ENCODE results near the gene AMBN. TPM values are rescaled to one million over a fixed set of nuclear protein-coding genes. Genes with fewer than 3 reads are reported as not detected.

Gene AMBN
- total RNA-seq, 1 donor = not detected

- TF ChIP-seq CTCF (IDR thresholded peaks at IDR 0.05; ENCODE audit: insufficient read depth, low read depth, low read length) = no peak
- DNase-seq (ENCODE audit: low read depth) = no peak
- H3K4me3 ChIP-seq (ENCODE audit: low read depth, low read length) = no peak overlapping the region
Measured at GRCh38 chr4:70586841-70587240, 5.2 kb upstream of the AMBN start.

- H3K4me3 ChIP-seq (ENCODE audit: low read depth, low read length) = no peak overlapping the region
- no peak for DNase-seq (ENCODE audit: low read depth)
- TF ChIP-seq CTCF (IDR thresholded peaks at IDR 0.05; ENCODE audit: insufficient read depth, low read depth, low read length) = no peak
Measured at GRCh38 chr4:70589785-70590184, 2.3 kb upstream of the AMBN start.

- DNase-seq (ENCODE audit: low read depth) = no peak
- H3K4me3 ChIP-seq (ENCODE audit: low read depth, low read length) = no peak overlapping the region
- TF ChIP-seq CTCF (IDR thresholded peaks at IDR 0.05; ENCODE audit: insufficient read depth, low read depth, low read length) = no peak
Measured at GRCh38 chr4:70594196-70594595, 2.1 kb downstream of the AMBN start.

- no peak for TF ChIP-seq CTCF (IDR thresholded peaks at IDR 0.05; ENCODE audit: insufficient read depth, low read depth, low read length)
- DNase-seq (ENCODE audit: low read depth) = no peak
- no peak overlapping the region for H3K4me3 ChIP-seq (ENCODE audit: low read depth, low read length)
Measured at GRCh38 chr4:70600305-70600704, 8.2 kb downstream of the AMBN start.

GRCh38 chr4:70600977-70601376 lies 8.9 kb downstream of the AMBN start:
- no peak for DNase-seq (ENCODE audit: low read depth)
- no peak overlapping the region for H3K4me3 ChIP-seq (ENCODE audit: low read depth, low read length)
- TF ChIP-seq CTCF (IDR thresholded peaks at IDR 0.05; ENCODE audit: insufficient read depth, low read depth, low read length) = no peak

GRCh38 chr4:70601422-70602039 lies 9.5 kb downstream of the AMBN start:
- peak; percentile 81 for TF ChIP-seq CTCF (IDR thresholded peaks at IDR 0.05; ENCODE audit: insufficient read depth, low read depth, low read length)

GRCh38 chr4:70603856-70604255 lies 11.8 kb downstream of the AMBN start:
- DNase-seq (ENCODE audit: low read depth) = peak; percentile 35
- H3K4me3 ChIP-seq (ENCODE audit: low read depth, low read length) = no peak overlapping the region
- no peak for TF ChIP-seq CTCF (IDR thresholded peaks at IDR 0.05; ENCODE audit: insufficient read depth, low read depth, low read length)

More at GRCh38 chr4:70601422-70602039, 9.5 kb downstream of the AMBN start:
- H3K4me3 ChIP-seq (ENCODE audit: low read depth, low read length) = no peak overlapping the region
- peak; percentile 66 for DNase-seq (ENCODE audit: low read depth)
